NCI-H146 treated with DMSO at 0.1 percent for 48 hours (cell line): Measurements from ENCODE around the gene NOS3.

Source experiments
- DNase-seq: peaks from one replicate; lab custom pipeline; 2025; ENCODE audit not compliant: unreplicated experiment; lab: John Stamatoyannopoulos, UW

Gene NOS3

GRCh38 chr7:151053751-151054150 is 62.9 kb downstream of the NOS3 start:
- no peak for DNase-seq

- no peak for DNase-seq
Measured at GRCh38 chr7:151056283-151056665, 65.5 kb downstream of the NOS3 start.

- DNase-seq: no peak
Measured at GRCh38 chr7:151056666-151057505, 66.1 kb downstream of the NOS3 start.

- peak; percentile 82 for DNase-seq
Measured at GRCh38 chr7:151057506-151057988, 66.7 kb downstream of the NOS3 start, which contains the start of gene CDK5. Gene CDK5, minus strand, starts transcription at chr7:151057897. Its CDS starts 49 bp downstream, at chr7:151057848.

- DNase-seq: peak; percentile 97
Measured at GRCh38 chr7:151057989-151058780, 67.4 kb downstream of the NOS3 start.

GRCh38 chr7:151058781-151059366 is 68.1 kb downstream of the NOS3 start:
- no peak for DNase-seq

GRCh38 chr7:151059367-151060112 is 68.7 kb downstream of the NOS3 start, which contains the start of gene SLC4A2:
Gene SLC4A2, plus strand, starts transcription at chr7:151059589. Its CDS starts 2,399 bp downstream, at chr7:151061988.
- DNase-seq: peak; percentile 31

GRCh38 chr7:151060113-151060415 is 69.2 kb downstream of the NOS3 start:
- DNase-seq: no peak

- DNase-seq: no peak
Measured at GRCh38 chr7:151060416-151061212, 69.8 kb downstream of the NOS3 start.

- DNase-seq: no peak
Measured at GRCh38 chr7:151061213-151062110, 70.6 kb downstream of the NOS3 start.

- no peak for DNase-seq
Measured at GRCh38 chr7:151062111-151062398, 71.2 kb downstream of the NOS3 start.

GRCh38 chr7:151062399-151063211 is 71.8 kb downstream of the NOS3 start:
- DNase-seq: no peak

- no peak for DNase-seq
Measured at GRCh38 chr7:151063212-151063561, 72.4 kb downstream of the NOS3 start.
